Kidney epithelial cell (primary cell): ENCODE results near the gene POLA2. TPM values are rescaled to one million over a fixed set of nuclear protein-coding genes. Genes with fewer than 3 reads are reported as not detected.

Experiments used
- DNase-seq: peaks from one replicate; pipeline ENCODE4 v3.0.0-alpha.2; 2010; ENCODE audit warnings: low read depth
- H3K27me3 ChIP-seq: 2 replicates; pipeline ENCODE4 v1.6.0; 2011; ENCODE audit warnings: low read length; ENCODE audit not compliant: control insufficient read depth, insufficient read depth
- H3K36me3 ChIP-seq: 2 replicates; pipeline ENCODE4 v1.5.1; 2011; ENCODE audit warnings: low read length; ENCODE audit not compliant: control insufficient read depth, insufficient read depth
- H3K4me3 ChIP-seq: 2 replicates; pipeline ENCODE4 v1.5.1; 2011; ENCODE audit warnings: low read depth, mild to moderate bottlenecking, control low read depth, low read length
- CTCF ChIP-seq: IDR thresholded peaks from 2 replicates; pipeline ENCODE4 v1.5.1; 2011; ENCODE audit warnings: mild to moderate bottlenecking, moderate library complexity, low read length, control low read depth, inconsistent platforms; ENCODE audit not compliant: insufficient read depth, poor library complexity, severe bottlenecking
- total RNA-seq: library from RNA; depleted of rRNA; stranded (reverse); fragments of >200 nt; gene quantifications from 2 replicates; pipeline ENCODE4 v1.2.3, GENCODE V29; 2015

POLA2 gene
- total RNA-seq, 1 donor from 2014 or later, result 11.5 TPM

GRCh38 chr11:65278356-65278755, 16.6 kb downstream of the POLA2 start:
- TF ChIP-seq CTCF, result no peak
- DNase-seq, result no peak
- H3K4me3 ChIP-seq, result no peak overlapping the region
- H3K36me3 ChIP-seq, result peaks cover 1% of the 10 kb centered on the region
- H3K27me3 ChIP-seq, result no peaks in the 10 kb centered on the region

DNA sequence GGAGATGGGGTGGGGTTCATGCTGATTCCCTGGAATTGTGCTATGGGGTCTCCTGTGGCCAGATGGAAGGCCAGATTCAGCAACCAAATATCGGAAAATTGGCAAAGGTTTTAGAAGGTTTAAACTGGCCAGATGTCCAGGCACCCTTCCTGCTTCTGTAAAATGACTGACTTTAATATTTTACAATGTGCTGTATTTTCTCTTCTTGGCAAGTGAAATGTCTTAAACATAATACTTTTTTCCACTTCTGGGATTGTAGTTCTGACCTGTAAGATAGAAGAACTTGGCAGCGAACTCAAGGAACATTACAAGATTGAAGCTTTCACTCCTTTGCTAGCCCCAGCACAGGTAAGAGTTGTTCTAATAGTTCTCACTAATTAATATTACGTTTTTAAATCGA, 17.5 kb downstream of the POLA2 start:
- Histone ChIP-seq H3K27me3 (no peaks in the 10 kb centered on the region), H3K36me3 (peaks cover 1% of the 10 kb centered on the region), H3K4me3 (no peak overlapping the region)
- no peak for TF ChIP-seq CTCF
- no peak for DNase-seq

- peak; percentile 97 for DNase-seq
- Histone ChIP-seq H3K4me3 (no peak overlapping the region), H3K36me3 (peaks cover 1% of the 10 kb centered on the region), H3K27me3 (no peaks in the 10 kb centered on the region)
- no peak for TF ChIP-seq CTCF
These were observed 18.1 kb downstream of the POLA2 start for GRCh38 chr11:65279741-65280440.

DNA sequence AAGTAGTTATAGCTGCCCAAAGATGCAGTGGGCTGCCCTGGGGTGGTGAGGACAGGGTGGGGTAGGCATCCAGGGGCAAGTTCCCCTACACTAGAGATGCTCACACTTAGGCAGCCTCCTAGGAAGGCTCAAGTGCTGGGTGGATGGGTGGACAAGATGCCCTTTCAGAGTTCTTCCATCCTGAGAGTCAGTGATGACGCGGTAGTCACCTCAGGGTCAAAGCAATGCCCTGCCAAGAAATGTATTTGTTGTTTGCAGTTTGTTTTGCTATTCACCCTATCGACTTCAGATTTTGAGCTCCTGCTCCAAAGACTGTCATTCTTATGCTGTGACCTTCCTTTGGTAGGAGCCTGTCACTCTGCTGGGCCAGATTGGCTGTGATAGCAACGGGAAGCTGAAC, 18.9 kb downstream of the POLA2 start:
- Histone ChIP-seq H3K36me3 (peaks cover 1% of the 10 kb centered on the region), H3K27me3 (no peaks in the 10 kb centered on the region), H3K4me3 (no peak overlapping the region)
- no peak for DNase-seq
- no peak for TF ChIP-seq CTCF

- Histone ChIP-seq H3K36me3 (no peaks in the 10 kb centered on the region), H3K4me3 (no peak overlapping the region), H3K27me3 (no peaks in the 10 kb centered on the region)
- no peak for DNase-seq
- TF ChIP-seq CTCF, result no peak
These were observed 24.9 kb downstream of the POLA2 start for GRCh38 chr11:65286686-65287085.

- Histone ChIP-seq H3K27me3 (no peaks in the 10 kb centered on the region), H3K4me3 (no peak overlapping the region), H3K36me3 (no peaks in the 10 kb centered on the region)
- DNase-seq, result no peak
- no peak for TF ChIP-seq CTCF
These were observed 25.8 kb downstream of the POLA2 start for GRCh38 chr11:65287601-65288000.
